HG03064 (cell line): ENCODE results near the gene TAAR9.

ENCODE experiments used
- ATAC-seq: cut with Tn5 transposase; IDR thresholded peaks from one replicate; pipeline ENCODE4 v1.9.1; 2021; ENCODE audit warnings: low read depth; ENCODE audit not compliant: unreplicated experiment

The TAAR9 gene

DNA sequence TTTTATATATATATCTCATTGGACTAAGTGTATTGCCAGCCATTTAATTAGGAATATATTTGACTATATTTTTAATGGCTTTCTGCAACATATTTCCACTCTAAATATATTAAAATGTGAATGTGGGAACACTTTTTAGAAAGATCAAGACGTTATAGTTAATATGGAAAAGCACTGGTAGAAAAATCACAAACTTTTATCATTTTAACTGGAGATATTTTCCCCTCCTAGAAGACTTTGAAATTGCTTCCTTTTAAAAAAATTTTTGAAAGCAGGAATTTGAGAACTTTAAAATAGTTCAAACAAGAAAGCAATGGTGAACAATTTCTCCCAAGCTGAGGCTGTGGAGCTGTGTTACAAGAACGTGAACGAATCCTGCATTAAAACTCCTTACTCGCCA is at the start of gene TAAR9:
Gene TAAR9, plus strand, starts transcription at position 301 of the 400 bp plus-strand sequence. Its CDS starts 13 bp downstream, at position 314.
- ATAC-seq, result no peak

DNA sequence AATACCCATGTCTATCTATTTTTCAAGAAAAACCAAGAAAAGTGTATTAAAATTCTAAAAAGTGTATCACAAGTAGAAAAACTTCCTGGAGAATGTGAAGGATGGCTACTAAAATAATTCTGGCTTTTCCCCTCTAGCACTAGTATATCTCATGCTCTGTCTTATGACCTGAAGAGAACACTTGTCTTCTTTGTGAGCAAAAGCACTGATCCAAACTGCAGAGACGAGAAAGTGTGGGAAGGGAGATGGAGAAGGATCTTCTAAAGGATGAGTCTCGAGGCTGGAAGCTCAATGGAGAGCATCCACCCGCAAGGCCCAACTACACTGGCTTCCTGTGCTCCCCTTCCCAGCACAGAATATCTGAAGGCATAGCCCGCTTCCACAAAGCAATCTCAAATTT is 48.7 kb upstream of the TAAR9 start:
- ATAC-seq, result no peak

- ATAC-seq, result no peak
Observed at GRCh38 chr6:132490024-132490423, 48.1 kb upstream of the TAAR9 start.

DNA sequence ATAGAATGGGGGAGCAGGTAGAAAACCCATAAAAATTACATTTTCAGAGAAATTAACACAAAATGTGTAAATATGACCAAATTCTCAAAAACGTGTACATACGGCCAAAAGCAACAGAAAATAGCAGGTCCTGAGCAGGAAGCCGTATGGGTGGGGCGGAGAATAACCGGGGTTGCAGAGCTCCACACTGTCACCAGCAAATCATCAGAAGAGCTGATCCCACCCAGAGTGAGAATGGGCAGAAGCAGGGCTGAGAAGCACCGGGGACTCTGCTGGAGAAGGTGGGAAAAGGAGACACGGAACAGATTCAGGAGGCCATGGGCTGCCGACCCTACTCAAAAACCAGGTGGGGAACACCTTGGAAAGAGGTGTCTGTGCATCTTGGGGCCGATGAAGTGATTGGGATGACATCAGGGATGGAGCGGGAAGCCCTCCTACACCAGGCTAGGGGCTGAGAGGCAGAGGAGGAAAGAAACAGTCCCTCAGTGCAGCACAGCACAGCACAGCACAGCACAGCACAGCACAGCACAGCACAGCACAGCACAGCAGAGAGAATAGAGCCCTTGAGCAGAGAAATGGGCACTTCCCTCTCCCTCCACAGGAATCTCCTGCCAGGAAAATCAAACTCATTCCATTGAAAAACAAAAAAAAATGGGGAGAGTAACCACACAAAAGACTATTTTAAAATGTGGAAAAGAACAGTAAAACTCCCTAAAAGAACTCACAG is 47.4 kb upstream of the TAAR9 start:
- ATAC-seq, result no peak

GRCh38 chr6:132491303-132491702 is 46.8 kb upstream of the TAAR9 start:
- no peak for ATAC-seq

DNA sequence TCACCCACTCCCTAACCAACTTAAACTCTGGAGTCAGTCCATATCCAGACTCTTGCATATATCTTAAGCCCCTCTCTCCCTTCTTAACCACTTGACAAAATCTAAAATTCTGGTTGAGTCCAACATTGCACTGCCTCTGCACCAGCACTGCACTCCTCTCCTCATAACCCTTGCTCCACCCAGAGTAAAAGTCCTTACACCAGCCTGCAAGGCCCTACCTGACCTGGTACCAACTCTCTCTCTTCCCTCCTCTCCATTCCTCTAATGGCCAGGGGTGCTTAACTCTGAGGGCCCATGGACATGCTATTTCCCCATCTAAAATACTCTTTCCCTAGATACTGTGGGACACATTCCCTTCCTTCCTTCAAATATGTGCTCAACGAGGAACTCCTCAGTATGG is 46.2 kb upstream of the TAAR9 start:
- ATAC-seq, result no peak

DNA sequence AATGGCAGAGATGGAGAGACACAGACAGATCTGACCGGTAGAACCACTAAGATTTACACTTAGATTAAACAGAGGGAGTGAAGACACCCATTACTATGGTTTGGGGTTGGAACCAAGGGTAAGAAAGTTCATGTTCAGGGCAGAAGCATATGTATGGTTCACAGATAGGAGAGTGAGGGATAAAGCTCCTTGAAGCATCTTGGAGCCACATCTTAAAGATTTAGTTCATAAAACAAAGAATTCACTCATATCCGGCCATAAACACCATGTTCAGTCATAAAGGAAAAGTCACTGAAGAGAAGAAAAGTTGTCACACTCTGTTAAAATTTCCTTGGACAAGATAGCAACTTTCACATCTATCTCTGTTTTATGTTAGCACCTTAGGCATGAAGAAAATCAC is 43.1 kb upstream of the TAAR9 start:
- ATAC-seq, result no peak

- ATAC-seq, result peak; percentile 47
Observed at GRCh38 chr6:132495604-132496079, 42.4 kb upstream of the TAAR9 start.

- ATAC-seq, result no peak
Observed at GRCh38 chr6:132496519-132497180, 41.4 kb upstream of the TAAR9 start.

DNA sequence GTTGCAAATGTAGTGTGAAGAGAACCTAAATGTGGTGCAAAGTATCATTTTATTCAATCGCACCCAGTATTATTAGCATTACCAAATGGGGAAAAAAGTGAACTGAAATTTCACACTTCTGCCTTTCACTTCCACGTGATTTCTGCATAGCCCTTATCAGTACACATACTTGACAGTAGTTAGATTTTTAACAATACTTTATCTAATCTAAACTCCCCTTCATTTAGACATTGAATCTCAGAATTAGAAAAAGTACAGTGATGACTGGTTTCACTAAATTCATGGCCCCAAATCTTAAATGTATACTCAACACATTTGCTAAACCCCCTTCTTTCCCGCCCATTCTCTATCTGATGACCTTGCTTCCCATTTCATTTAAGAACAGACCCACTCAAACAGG is 39.4 kb upstream of the TAAR9 start:
- ATAC-seq, result peak; percentile 54

GRCh38 chr6:132499757-132500156 is 38.3 kb upstream of the TAAR9 start:
- no peak for ATAC-seq

GRCh38 chr6:132504757-132505156 is 33.3 kb upstream of the TAAR9 start:
- no peak for ATAC-seq

DNA sequence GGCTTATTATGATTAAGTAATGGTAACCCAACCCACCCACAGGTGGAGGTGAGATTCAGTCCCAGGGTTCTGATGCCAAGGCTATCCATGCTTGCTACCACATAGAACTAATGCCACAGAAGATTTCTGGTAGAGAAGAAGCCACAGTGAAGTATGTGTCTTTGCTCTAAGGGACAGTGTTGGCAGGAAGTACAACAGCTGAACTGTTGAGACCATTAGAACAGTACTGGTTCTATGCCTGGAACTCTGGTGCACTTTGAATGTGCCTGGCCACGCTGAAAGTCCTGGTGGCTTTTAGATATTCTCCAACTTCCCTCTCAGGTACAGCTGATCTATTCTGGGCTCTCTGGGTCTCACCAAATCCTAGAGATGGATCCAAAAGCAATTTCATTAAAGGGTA is 32.9 kb upstream of the TAAR9 start:
- ATAC-seq, result no peak

DNA sequence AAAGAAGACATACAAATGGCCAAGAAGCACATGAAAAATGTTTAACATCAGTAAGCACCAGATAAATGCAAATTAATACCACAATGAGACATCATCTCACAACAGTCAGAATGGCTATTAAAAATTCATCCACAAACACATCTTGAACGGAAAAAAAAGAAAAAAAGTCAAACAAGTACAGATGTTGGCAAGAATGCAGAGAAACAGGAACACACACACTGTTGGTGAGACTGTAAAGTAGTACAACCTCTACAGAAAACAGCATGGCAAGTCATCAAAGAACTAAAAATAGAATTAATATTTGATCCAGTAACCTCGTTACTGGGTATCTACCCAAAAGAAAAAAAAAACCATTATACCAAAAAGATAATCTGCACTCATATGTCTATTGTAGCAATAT is 31.6 kb upstream of the TAAR9 start:
- no peak for ATAC-seq

GRCh38 chr6:132506869-132507808 is 30.9 kb upstream of the TAAR9 start:
- no peak for ATAC-seq

DNA sequence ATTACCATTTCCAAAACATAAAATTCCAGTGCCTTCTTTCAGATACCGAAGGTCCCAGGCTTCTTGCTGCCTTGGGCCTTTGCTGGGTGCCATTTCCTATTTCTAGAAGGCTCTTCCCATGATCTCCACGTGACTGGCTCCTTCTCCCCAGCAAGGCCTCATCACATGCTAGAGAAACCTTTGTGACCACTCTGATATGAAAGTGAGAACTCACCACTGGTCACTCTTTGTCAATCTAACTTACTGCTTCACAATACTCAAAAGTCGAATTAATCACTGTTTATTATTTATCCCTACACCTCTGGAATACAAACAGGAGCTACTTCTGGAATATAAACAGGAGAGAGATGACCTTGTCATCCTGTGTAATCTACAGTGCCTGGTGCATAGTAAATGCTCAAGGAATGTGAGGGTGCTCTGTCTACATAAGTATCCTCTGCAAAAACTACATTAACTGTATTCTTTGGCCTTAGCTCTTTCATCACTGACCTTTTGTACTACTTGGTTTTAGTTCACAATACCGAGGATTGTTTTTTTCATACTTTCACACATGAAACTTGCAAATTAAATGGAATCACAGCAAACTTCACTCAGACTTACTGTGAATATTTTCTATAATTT is 26.8 kb upstream of the TAAR9 start:
- no peak for ATAC-seq

- ATAC-seq, result peak; percentile 17
Observed at GRCh38 chr6:132511831-132512220, 26.3 kb upstream of the TAAR9 start.

GRCh38 chr6:132512342-132512637 is 25.8 kb upstream of the TAAR9 start:
- ATAC-seq, result no peak

GRCh38 chr6:132512638-132513632 is 25.1 kb upstream of the TAAR9 start, which contains the start of gene STX7:
Gene STX7 (minus strand): TSS chr6:132513116. CDS start chr6:132503530, 9,586 bp downstream.
- ATAC-seq, result peak; percentile 90
